Measurements from ENCODE around the gene CLCNKB.

The CLCNKB gene

GRCh38 chr1:16087733-16088132 is 44.2 kb downstream of the CLCNKB start:
- no peaks in the 10 kb centered on the region for H3K9me3 ChIP-seq (ENCODE audit: control insufficient read depth, insufficient read depth, low read length)
- H3K4me3 ChIP-seq (ENCODE audit: low read length) = no peak overlapping the region
- no CpG with 5 or more reads among the region's 7 CpGs for WGBS (ENCODE audit: insufficient coverage, insufficient read length)
- no peaks in the 10 kb centered on the region for H3K4me1 ChIP-seq (ENCODE audit: control insufficient read depth, insufficient read depth, low read length)
- no peak for DNase-seq (ENCODE audit: low read depth, low spot score)
- no peaks in the 10 kb centered on the region for H3K36me3 ChIP-seq (ENCODE audit: control insufficient read depth, insufficient read depth, low read length)
- H3K27ac ChIP-seq (ENCODE audit: low read length) = no peak overlapping the region
- no peaks in the 10 kb centered on the region for H3K27me3 ChIP-seq (ENCODE audit: control insufficient read depth, insufficient read depth, low read length)

- no peaks in the 10 kb centered on the region for H3K9me3 ChIP-seq (ENCODE audit: control insufficient read depth, insufficient read depth, low read length)
- H3K27me3 ChIP-seq (ENCODE audit: control insufficient read depth, insufficient read depth, low read length) = no peaks in the 10 kb centered on the region
- no peaks in the 10 kb centered on the region for H3K4me1 ChIP-seq (ENCODE audit: control insufficient read depth, insufficient read depth, low read length)
- no peaks in the 10 kb centered on the region for H3K36me3 ChIP-seq (ENCODE audit: control insufficient read depth, insufficient read depth, low read length)
- no CpG with 5 or more reads among the region's 17 CpGs for WGBS (ENCODE audit: insufficient coverage, insufficient read length)
- H3K4me3 ChIP-seq (ENCODE audit: low read length) = no peak overlapping the region
- no peak overlapping the region for H3K27ac ChIP-seq (ENCODE audit: low read length)
- no peak for DNase-seq (ENCODE audit: low read depth, low spot score)
Observed at GRCh38 chr1:16088351-16088911, 44.8 kb downstream of the CLCNKB start.

GRCh38 chr1:16088996-16089395 is 45.4 kb downstream of the CLCNKB start:
- Histone ChIP-seq H3K27me3 (ENCODE audit: control insufficient read depth, insufficient read depth, low read length) (no peaks in the 10 kb centered on the region), H3K9me3 (ENCODE audit: control insufficient read depth, insufficient read depth, low read length) (no peaks in the 10 kb centered on the region), H3K27ac (ENCODE audit: low read length) (no peak overlapping the region), H3K4me3 (ENCODE audit: low read length) (no peak overlapping the region), H3K36me3 (ENCODE audit: control insufficient read depth, insufficient read depth, low read length) (no peaks in the 10 kb centered on the region), H3K4me1 (ENCODE audit: control insufficient read depth, insufficient read depth, low read length) (no peaks in the 10 kb centered on the region)
- no CpG with 5 or more reads among the region's 9 CpGs for WGBS (ENCODE audit: insufficient coverage, insufficient read length)
- no peak for DNase-seq (ENCODE audit: low read depth, low spot score)

- Histone ChIP-seq H3K36me3 (ENCODE audit: control insufficient read depth, insufficient read depth, low read length) (no peaks in the 10 kb centered on the region), H3K4me3 (ENCODE audit: low read length) (no peak overlapping the region), H3K27me3 (ENCODE audit: control insufficient read depth, insufficient read depth, low read length) (no peaks in the 10 kb centered on the region), H3K27ac (ENCODE audit: low read length) (no peak overlapping the region), H3K9me3 (ENCODE audit: control insufficient read depth, insufficient read depth, low read length) (no peaks in the 10 kb centered on the region), H3K4me1 (ENCODE audit: control insufficient read depth, insufficient read depth, low read length) (no peaks in the 10 kb centered on the region)
- no peak for DNase-seq (ENCODE audit: low read depth, low spot score)
- no CpG with 5 or more reads among the region's 5 CpGs for WGBS (ENCODE audit: insufficient coverage, insufficient read length)
Observed at GRCh38 chr1:16090076-16090826, 46.7 kb downstream of the CLCNKB start.

- Histone ChIP-seq H3K27ac (ENCODE audit: low read length) (no peak overlapping the region), H3K27me3 (ENCODE audit: control insufficient read depth, insufficient read depth, low read length) (no peaks in the 10 kb centered on the region), H3K9me3 (ENCODE audit: control insufficient read depth, insufficient read depth, low read length) (no peaks in the 10 kb centered on the region), H3K4me3 (ENCODE audit: low read length) (no peak overlapping the region), H3K4me1 (ENCODE audit: control insufficient read depth, insufficient read depth, low read length) (no peaks in the 10 kb centered on the region), H3K36me3 (ENCODE audit: control insufficient read depth, insufficient read depth, low read length) (no peaks in the 10 kb centered on the region)
- no CpG with 5 or more reads among the region's 8 CpGs for WGBS (ENCODE audit: insufficient coverage, insufficient read length)
- no peak for DNase-seq (ENCODE audit: low read depth, low spot score)
Observed at GRCh38 chr1:16091296-16091695, 47.7 kb downstream of the CLCNKB start.

- no peaks in the 10 kb centered on the region for H3K4me1 ChIP-seq (ENCODE audit: control insufficient read depth, insufficient read depth, low read length)
- no peaks in the 10 kb centered on the region for H3K9me3 ChIP-seq (ENCODE audit: control insufficient read depth, insufficient read depth, low read length)
- no peak overlapping the region for H3K27ac ChIP-seq (ENCODE audit: low read length)
- DNase-seq (ENCODE audit: low read depth, low spot score) = no peak
- H3K4me3 ChIP-seq (ENCODE audit: low read length) = no peak overlapping the region
- no peaks in the 10 kb centered on the region for H3K27me3 ChIP-seq (ENCODE audit: control insufficient read depth, insufficient read depth, low read length)
- WGBS (ENCODE audit: insufficient coverage, insufficient read length) = no CpG with 5 or more reads among the region's 18 CpGs
- no peaks in the 10 kb centered on the region for H3K36me3 ChIP-seq (ENCODE audit: control insufficient read depth, insufficient read depth, low read length)
Observed at GRCh38 chr1:16092097-16092922, 48.7 kb downstream of the CLCNKB start.

GRCh38 chr1:16092923-16093511 is 49.4 kb downstream of the CLCNKB start:
- H3K27me3 ChIP-seq (ENCODE audit: control insufficient read depth, insufficient read depth, low read length) = no peaks in the 10 kb centered on the region
- H3K9me3 ChIP-seq (ENCODE audit: control insufficient read depth, insufficient read depth, low read length) = no peaks in the 10 kb centered on the region
- DNase-seq (ENCODE audit: low read depth, low spot score) = no peak
- no CpG with 5 or more reads among the region's 9 CpGs for WGBS (ENCODE audit: insufficient coverage, insufficient read length)
- no peak overlapping the region for H3K27ac ChIP-seq (ENCODE audit: low read length)
- no peaks in the 10 kb centered on the region for H3K4me1 ChIP-seq (ENCODE audit: control insufficient read depth, insufficient read depth, low read length)
- H3K4me3 ChIP-seq (ENCODE audit: low read length) = no peak overlapping the region
- H3K36me3 ChIP-seq (ENCODE audit: control insufficient read depth, insufficient read depth, low read length) = no peaks in the 10 kb centered on the region

- no peaks in the 10 kb centered on the region for H3K4me1 ChIP-seq (ENCODE audit: control insufficient read depth, insufficient read depth, low read length)
- no peak overlapping the region for H3K27ac ChIP-seq (ENCODE audit: low read length)
- H3K27me3 ChIP-seq (ENCODE audit: control insufficient read depth, insufficient read depth, low read length) = no peaks in the 10 kb centered on the region
- DNase-seq (ENCODE audit: low read depth, low spot score) = no peak
- no CpG with 5 or more reads among the region's 9 CpGs for WGBS (ENCODE audit: insufficient coverage, insufficient read length)
- no peaks in the 10 kb centered on the region for H3K9me3 ChIP-seq (ENCODE audit: control insufficient read depth, insufficient read depth, low read length)
- H3K36me3 ChIP-seq (ENCODE audit: control insufficient read depth, insufficient read depth, low read length) = no peaks in the 10 kb centered on the region
- no peak overlapping the region for H3K4me3 ChIP-seq (ENCODE audit: low read length)
Observed at GRCh38 chr1:16093611-16094010, 50.0 kb downstream of the CLCNKB start.

GRCh38 chr1:16094453-16095158 is 51.0 kb downstream of the CLCNKB start:
- H3K9me3 ChIP-seq (ENCODE audit: control insufficient read depth, insufficient read depth, low read length) = no peaks in the 10 kb centered on the region
- H3K4me3 ChIP-seq (ENCODE audit: low read length) = no peak overlapping the region
- H3K36me3 ChIP-seq (ENCODE audit: control insufficient read depth, insufficient read depth, low read length) = no peaks in the 10 kb centered on the region
- no peak overlapping the region for H3K27ac ChIP-seq (ENCODE audit: low read length)
- no peak for DNase-seq (ENCODE audit: low read depth, low spot score)
- no peaks in the 10 kb centered on the region for H3K27me3 ChIP-seq (ENCODE audit: control insufficient read depth, insufficient read depth, low read length)
- WGBS (ENCODE audit: insufficient coverage, insufficient read length) = no CpG with 5 or more reads among the region's 21 CpGs
- no peaks in the 10 kb centered on the region for H3K4me1 ChIP-seq (ENCODE audit: control insufficient read depth, insufficient read depth, low read length)

GRCh38 chr1:16095447-16095846 is 51.9 kb downstream of the CLCNKB start:
- Histone ChIP-seq H3K4me3 (ENCODE audit: low read length) (no peak overlapping the region), H3K27me3 (ENCODE audit: control insufficient read depth, insufficient read depth, low read length) (no peaks in the 10 kb centered on the region), H3K36me3 (ENCODE audit: control insufficient read depth, insufficient read depth, low read length) (no peaks in the 10 kb centered on the region), H3K9me3 (ENCODE audit: control insufficient read depth, insufficient read depth, low read length) (no peaks in the 10 kb centered on the region), H3K27ac (ENCODE audit: low read length) (no peak overlapping the region), H3K4me1 (ENCODE audit: control insufficient read depth, insufficient read depth, low read length) (no peaks in the 10 kb centered on the region)
- no peak for DNase-seq (ENCODE audit: low read depth, low spot score)
- no CpG with 5 or more reads among the region's 9 CpGs for WGBS (ENCODE audit: insufficient coverage, insufficient read length)

Data from iPS DF 6.9 (cell line).